ENCODE measurements around the gene NAMPT. TPM values are rescaled to one million over a fixed set of nuclear protein-coding genes. Genes with fewer than 3 reads are reported as not detected.

Gene NAMPT
- total and polyA plus RNA-seq, 2 donors (not counting 1 experiment from before 2014, with no cell fraction given), result 57.7 to 155 TPM

DNA sequence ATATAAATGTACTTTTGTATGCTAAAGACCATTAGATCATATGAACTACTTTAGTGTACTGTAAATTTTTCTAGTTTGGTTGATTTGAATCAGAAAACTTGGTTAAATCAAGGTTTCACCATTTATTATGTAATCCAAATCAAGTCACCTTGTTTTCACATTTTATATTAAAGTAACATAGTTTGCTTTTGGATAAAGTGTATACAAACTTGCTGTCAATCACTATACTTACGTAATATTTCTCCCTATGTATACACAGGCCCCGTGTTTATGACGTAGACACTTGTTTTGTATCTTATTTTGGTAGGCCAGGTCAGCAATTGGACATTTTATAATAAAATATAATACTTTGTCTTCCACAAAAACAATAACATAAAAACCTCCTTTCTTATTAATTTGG is 32.2 kb downstream of the NAMPT start:
- H3K4me1 ChIP-seq (ENCODE audit: control insufficient read depth, extremely low read depth, insufficient read depth, low read length), result no peaks in the 10 kb centered on the region
- no peak for DNase-seq (ENCODE audit: low read depth in 2 of 2)
- no peaks in the 10 kb centered on the region for H3K9me3 ChIP-seq (ENCODE audit: control insufficient read depth, insufficient read depth, low read depth, low read length)
- H2AFZ ChIP-seq (ENCODE audit: low read length), result no peak overlapping the region
- no peak for TF ChIP-seq EZH2 (IDR thresholded peaks at IDR 0.05; ENCODE audit: low read length, missing control alignments)
- H3K4me2 ChIP-seq (ENCODE audit: extremely low read depth, insufficient read depth, low read length), result no peak overlapping the region
- H3K9ac ChIP-seq (ENCODE audit: insufficient read depth, low read length), result no peak overlapping the region
- no peak overlapping the region for H3K4me3 ChIP-seq (replicated peaks in 1 of 4; ENCODE audit: control extremely low read depth in 1 of 4, insufficient read depth in 1 of 4, low read depth in 3 of 4, low read length in 4 of 4)
- no peaks in the 10 kb centered on the region for H3K36me3 ChIP-seq (ENCODE audit: control insufficient read depth, insufficient read depth, low read length)
- H3K27ac ChIP-seq (ENCODE audit: insufficient read depth, low read length), result no peak overlapping the region
- no peaks in the 10 kb centered on the region for H3K27me3 ChIP-seq (ENCODE audit: control insufficient read depth, insufficient read depth, low read length)
- H4K20me1 ChIP-seq (ENCODE audit: control insufficient read depth, extremely low read depth, insufficient read depth, low read length), result no peaks in the 10 kb centered on the region
- no peaks in the 10 kb centered on the region for H3K79me2 ChIP-seq (ENCODE audit: control insufficient read depth, insufficient read depth, low read length)

DNA sequence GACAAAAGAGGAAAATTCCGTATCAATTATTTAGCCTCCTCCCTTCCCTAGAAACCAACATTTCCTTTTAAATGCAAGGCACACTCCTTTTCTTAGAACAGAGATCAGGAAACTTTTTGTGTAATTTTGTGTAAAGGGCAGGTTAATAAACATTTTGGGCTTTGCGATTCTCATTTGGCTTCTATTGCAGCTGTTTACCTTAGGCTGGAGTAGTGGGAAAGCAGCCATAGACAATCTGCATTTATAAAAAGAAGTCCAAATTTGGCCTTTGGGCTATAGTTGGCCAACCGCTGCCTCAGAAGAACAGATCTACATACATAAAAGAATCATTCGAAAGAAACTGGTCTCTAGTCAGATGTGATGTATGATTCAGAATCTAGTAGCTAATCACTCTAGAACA is 35.3 kb downstream of the NAMPT start:
- no peak for DNase-seq (ENCODE audit: low read depth in 2 of 2)

DNA sequence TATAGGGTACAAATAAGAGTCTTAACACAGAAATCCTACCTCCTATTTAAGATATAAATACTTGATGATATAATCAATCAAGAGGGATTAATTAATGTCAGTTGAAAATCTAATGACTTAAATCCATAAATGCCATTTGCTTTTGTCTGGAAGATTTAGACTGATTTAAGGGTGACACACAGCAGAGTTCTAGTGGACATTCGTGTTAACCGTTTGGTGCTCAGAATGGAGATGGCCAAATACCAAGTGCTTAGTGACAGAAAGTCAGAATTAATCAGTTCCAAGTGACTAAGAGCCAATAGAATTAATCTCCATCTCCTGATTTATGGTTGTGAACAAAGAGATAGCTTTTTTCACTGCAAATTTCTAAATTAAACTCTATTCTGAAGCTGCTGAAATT is 36.2 kb downstream of the NAMPT start:
- no peak for TF ChIP-seq EZH2 (IDR thresholded peaks at IDR 0.05; ENCODE audit: low read length, missing control alignments)
- TF ChIP-seq, protein P1, sequence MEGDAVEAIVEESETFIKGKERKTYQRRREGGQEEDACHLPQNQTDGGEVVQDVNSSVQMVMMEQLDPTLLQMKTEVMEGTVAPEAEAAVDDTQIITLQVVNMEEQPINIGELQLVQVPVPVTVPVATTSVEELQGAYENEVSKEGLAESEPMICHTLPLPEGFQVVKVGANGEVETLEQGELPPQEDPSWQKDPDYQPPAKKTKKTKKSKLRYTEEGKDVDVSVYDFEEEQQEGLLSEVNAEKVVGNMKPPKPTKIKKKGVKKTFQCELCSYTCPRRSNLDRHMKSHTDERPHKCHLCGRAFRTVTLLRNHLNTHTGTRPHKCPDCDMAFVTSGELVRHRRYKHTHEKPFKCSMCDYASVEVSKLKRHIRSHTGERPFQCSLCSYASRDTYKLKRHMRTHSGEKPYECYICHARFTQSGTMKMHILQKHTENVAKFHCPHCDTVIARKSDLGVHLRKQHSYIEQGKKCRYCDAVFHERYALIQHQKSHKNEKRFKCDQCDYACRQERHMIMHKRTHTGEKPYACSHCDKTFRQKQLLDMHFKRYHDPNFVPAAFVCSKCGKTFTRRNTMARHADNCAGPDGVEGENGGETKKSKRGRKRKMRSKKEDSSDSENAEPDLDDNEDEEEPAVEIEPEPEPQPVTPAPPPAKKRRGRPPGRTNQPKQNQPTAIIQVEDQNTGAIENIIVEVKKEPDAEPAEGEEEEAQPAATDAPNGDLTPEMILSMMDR (conservative IDR thresholded peaks at IDR 0.05 in 1 of 2, IDR thresholded peaks at IDR 0.05 in 1 of 2; ENCODE audit: low read depth in 1 of 2, low read length in 2 of 2), result no peak
- no peaks in the 10 kb centered on the region for H3K4me1 ChIP-seq (ENCODE audit: control insufficient read depth, extremely low read depth, insufficient read depth, low read length)
- no peak overlapping the region for H2AFZ ChIP-seq (ENCODE audit: low read length)
- DNase-seq (ENCODE audit: low read depth in 2 of 2), result no peak
- no peak overlapping the region for H3K4me3 ChIP-seq (replicated peaks in 1 of 4; ENCODE audit: control extremely low read depth in 1 of 4, insufficient read depth in 1 of 4, low read depth in 3 of 4, low read length in 4 of 4)
- H3K9me3 ChIP-seq (ENCODE audit: control insufficient read depth, insufficient read depth, low read depth, low read length), result no peaks in the 10 kb centered on the region
- H3K4me2 ChIP-seq (ENCODE audit: extremely low read depth, insufficient read depth, low read length), result no peak overlapping the region
- H3K36me3 ChIP-seq (ENCODE audit: control insufficient read depth, insufficient read depth, low read length), result no peaks in the 10 kb centered on the region
- H3K9ac ChIP-seq (ENCODE audit: insufficient read depth, low read length), result no peak overlapping the region
- no peak overlapping the region for H3K27ac ChIP-seq (ENCODE audit: insufficient read depth, low read length)
- no peaks in the 10 kb centered on the region for H4K20me1 ChIP-seq (ENCODE audit: control insufficient read depth, extremely low read depth, insufficient read depth, low read length)
- H3K79me2 ChIP-seq (ENCODE audit: control insufficient read depth, insufficient read depth, low read length), result no peaks in the 10 kb centered on the region
- H3K27me3 ChIP-seq (ENCODE audit: control insufficient read depth, insufficient read depth, low read length), result no peaks in the 10 kb centered on the region

More for the DNA sequence above, 35.3 kb downstream of the NAMPT start:
- Histone ChIP-seq H3K27ac (ENCODE audit: insufficient read depth, low read length) (no peak overlapping the region), H3K9ac (ENCODE audit: insufficient read depth, low read length) (no peak overlapping the region), H4K20me1 (ENCODE audit: control insufficient read depth, extremely low read depth, insufficient read depth, low read length) (no peaks in the 10 kb centered on the region), H3K9me3 (ENCODE audit: control insufficient read depth, insufficient read depth, low read depth, low read length) (no peaks in the 10 kb centered on the region), H2AFZ (ENCODE audit: low read length) (no peak overlapping the region), H3K79me2 (ENCODE audit: control insufficient read depth, insufficient read depth, low read length) (no peaks in the 10 kb centered on the region), H3K4me2 (ENCODE audit: extremely low read depth, insufficient read depth, low read length) (no peak overlapping the region), H3K4me1 (ENCODE audit: control insufficient read depth, extremely low read depth, insufficient read depth, low read length) (no peaks in the 10 kb centered on the region), H3K36me3 (ENCODE audit: control insufficient read depth, insufficient read depth, low read length) (no peaks in the 10 kb centered on the region), H3K27me3 (ENCODE audit: control insufficient read depth, insufficient read depth, low read length) (no peaks in the 10 kb centered on the region), H3K4me3 (replicated peaks in 1 of 4; ENCODE audit: control extremely low read depth in 1 of 4, insufficient read depth in 1 of 4, low read depth in 3 of 4, low read length in 4 of 4) (no peak overlapping the region)
- TF ChIP-seq, protein P1 (conservative IDR thresholded peaks at IDR 0.05 in 1 of 2, IDR thresholded peaks at IDR 0.05 in 1 of 2; ENCODE audit: low read depth in 1 of 2, low read length in 2 of 2), result no peak
- TF ChIP-seq EZH2 (IDR thresholded peaks at IDR 0.05; ENCODE audit: low read length, missing control alignments), result no peak

All from fibroblast of lung (primary cell).